ENCODE measurements around the gene RFX7.

RFX7 gene

GRCh38 chr15:56211960-56212550 is 31.6 kb downstream of the RFX7 start:
- CTCF ChIA-PET: interaction anchor here (0.9 to 1.5 kb wide), 4 partner anchors 10 to 37 kb away, joined by 3 read pairs; no protein-coding TSS in a partner anchor
- no peak for TF ChIP-seq CTCF (IDR thresholded peaks at IDR 0.05; ENCODE audit: control extremely low read depth, extremely low read depth, low read depth, missing control alignments)
- DNase-seq (ENCODE audit: extremely low spot score): no peak
- POLR2A ChIA-PET: no interaction called here

GRCh38 chr15:56211064-56211463 is 32.6 kb downstream of the RFX7 start:
- POLR2A ChIA-PET: no interaction called here
- no peak for TF ChIP-seq CTCF (IDR thresholded peaks at IDR 0.05; ENCODE audit: control extremely low read depth, extremely low read depth, low read depth, missing control alignments)
- CTCF ChIA-PET: interaction anchor here (1.5 kb wide), 1 partner anchor 38 kb away, joined by 3 read pairs; no protein-coding TSS in a partner anchor
- no peak for DNase-seq (ENCODE audit: extremely low spot score)

- TF ChIP-seq CTCF (IDR thresholded peaks at IDR 0.05; ENCODE audit: control extremely low read depth, extremely low read depth, low read depth, missing control alignments): no peak
- POLR2A ChIA-PET: no interaction called here
- DNase-seq (ENCODE audit: extremely low spot score): no peak
- CTCF ChIA-PET: interaction anchor here (1.0 kb wide), 2 partner anchors 9 to 36 kb away, joined by 4 to 5 read pairs; no protein-coding TSS in a partner anchor
Observed at GRCh38 chr15:56208641-56209155, 35.0 kb downstream of the RFX7 start.

GRCh38 chr15:56208185-56208584 is 35.5 kb downstream of the RFX7 start:
- POLR2A ChIA-PET: no interaction called here
- CTCF ChIA-PET: interaction anchor here (0.7 to 1.1 kb wide), 5 partner anchors 8 to 29 kb away, joined by 3 to 7 read pairs (median 3); no protein-coding TSS in a partner anchor
- TF ChIP-seq CTCF (IDR thresholded peaks at IDR 0.05; ENCODE audit: control extremely low read depth, extremely low read depth, low read depth, missing control alignments): no peak
- DNase-seq (ENCODE audit: extremely low spot score): no peak

- POLR2A ChIA-PET: no interaction called here
- no peak for TF ChIP-seq CTCF (IDR thresholded peaks at IDR 0.05; ENCODE audit: control extremely low read depth, extremely low read depth, low read depth, missing control alignments)
- CTCF ChIA-PET: interaction anchor here (0.7 to 1.2 kb wide), 5 partner anchors 8 to 160 kb away, joined by 3 to 7 read pairs (median 3); no protein-coding TSS in a partner anchor
- DNase-seq (ENCODE audit: extremely low spot score): no peak
Observed at GRCh38 chr15:56207711-56208110, 36.0 kb downstream of the RFX7 start.

- no peak for TF ChIP-seq CTCF (IDR thresholded peaks at IDR 0.05; ENCODE audit: control extremely low read depth, extremely low read depth, low read depth, missing control alignments)
- CTCF ChIA-PET: interaction anchor here (0.9 to 1.2 kb wide), 3 partner anchors 8 to 160 kb away, joined by 3 to 7 read pairs (median 3); no protein-coding TSS in a partner anchor
- no peak for DNase-seq (ENCODE audit: extremely low spot score)
- POLR2A ChIA-PET: no interaction called here
Observed at GRCh38 chr15:56207092-56207491, 36.6 kb downstream of the RFX7 start.
